HG03342 (cell line): ENCODE data around the gene TBC1D16.

ENCODE experiments used
- ATAC-seq: cut with Tn5 transposase; IDR thresholded peaks from one replicate; pipeline ENCODE4 v1.9.1; 2021; ENCODE audit warnings: mild to moderate bottlenecking, moderate library complexity; ENCODE audit not compliant: unreplicated experiment

The TBC1D16 gene

GRCh38 chr17:79929257-79930061 is 106.2 kb downstream of the TBC1D16 start:
- ATAC-seq: no peak

- no peak for ATAC-seq
These were observed 107.0 kb downstream of the TBC1D16 start for GRCh38 chr17:79928502-79929256.

GRCh38 chr17:79927688-79928501 is 107.8 kb downstream of the TBC1D16 start:
- no peak for ATAC-seq

GRCh38 chr17:79927136-79927661 is 108.5 kb downstream of the TBC1D16 start:
- ATAC-seq: no peak

GRCh38 chr17:79926605-79927135 is 109.0 kb downstream of the TBC1D16 start:
- ATAC-seq: no peak

GRCh38 chr17:79926142-79926604 is 109.5 kb downstream of the TBC1D16 start:
- no peak for ATAC-seq

GRCh38 chr17:79925242-79925957 is 110.3 kb downstream of the TBC1D16 start:
- ATAC-seq: no peak

- ATAC-seq: no peak
These were observed 111.1 kb downstream of the TBC1D16 start for GRCh38 chr17:79924639-79924976.

- no peak for ATAC-seq
These were observed 111.6 kb downstream of the TBC1D16 start for GRCh38 chr17:79923974-79924638.

GRCh38 chr17:79922798-79923197 is 112.9 kb downstream of the TBC1D16 start:
- no peak for ATAC-seq

- ATAC-seq: no peak
These were observed 113.5 kb downstream of the TBC1D16 start for GRCh38 chr17:79922116-79922601.

- no peak for ATAC-seq
These were observed 114.1 kb downstream of the TBC1D16 start for GRCh38 chr17:79921411-79922115.

- no peak for ATAC-seq
These were observed 114.8 kb downstream of the TBC1D16 start for GRCh38 chr17:79920751-79921410.

- no peak for ATAC-seq
These were observed 115.6 kb downstream of the TBC1D16 start for GRCh38 chr17:79919862-79920720.

GRCh38 chr17:79919164-79919585 is 116.5 kb downstream of the TBC1D16 start:
- ATAC-seq: no peak

- no peak for ATAC-seq
These were observed 117.0 kb downstream of the TBC1D16 start for GRCh38 chr17:79918581-79919163.

GRCh38 chr17:79917902-79918484 is 117.7 kb downstream of the TBC1D16 start:
- ATAC-seq: no peak
